Myocyte (in vitro differentiated cells): ENCODE results near the gene ADORA2A. TPM values are rescaled to one million over a fixed set of nuclear protein-coding genes. Genes with fewer than 3 reads are reported as not detected.
A peak's percentile ranks its signal among the peaks of the same experiment; 100 is the strongest.

Experiments
- DNase-seq: peaks from one replicate; pipeline ENCODE4 v3.0.0-alpha.2; 2012; ENCODE audit warnings: low read depth
- total RNA-seq: library from RNA; depleted of rRNA; stranded (reverse); fragments of >200 nt; gene quantifications from 2 replicates; pipeline ENCODE4 v1.2.3, GENCODE V29; 2014

The ADORA2A gene
- total RNA-seq, 1 donor from 2014 or later = 6.4 TPM

GRCh38 chr22:24431309-24432034 lies 4.1 kb downstream of the ADORA2A start:
- DNase-seq = no peak

- DNase-seq = peak; percentile 79
These were observed 4.9 kb downstream of the ADORA2A start for GRCh38 chr22:24432059-24432853.

GRCh38 chr22:24433001-24433827 lies 5.8 kb downstream of the ADORA2A start:
- no peak for DNase-seq

DNA sequence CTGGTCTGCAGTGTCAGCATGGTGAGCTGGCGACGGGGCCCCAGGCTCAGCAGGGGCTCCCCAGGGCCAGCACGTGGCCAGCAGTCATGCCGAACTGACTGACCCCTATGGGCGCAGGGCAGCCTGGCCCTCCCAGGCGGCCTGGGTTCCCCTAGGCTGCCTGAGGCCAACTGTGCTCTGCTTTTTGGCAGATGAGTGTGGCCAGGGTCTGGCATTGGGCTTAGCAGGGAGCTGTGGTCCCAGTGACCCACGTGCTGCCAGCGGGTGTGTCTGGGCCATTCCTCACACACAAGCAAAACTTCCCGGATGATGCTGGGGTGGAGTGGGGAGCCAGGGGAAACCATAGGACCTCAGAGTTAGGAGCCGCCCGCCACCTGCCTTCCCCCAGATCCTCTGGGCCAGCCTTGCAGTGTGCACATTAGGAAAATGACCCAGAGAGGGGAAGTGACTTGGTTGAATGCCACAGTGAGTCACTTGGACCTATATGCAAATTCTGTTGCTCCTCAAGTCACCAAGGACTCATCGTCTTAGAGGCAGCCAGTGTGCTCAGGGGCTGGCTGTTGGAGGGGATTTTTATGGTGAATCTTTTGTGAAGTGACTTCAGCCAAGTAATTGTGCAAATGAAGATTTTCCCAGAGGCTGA lies 6.5 kb downstream of the ADORA2A start:
- DNase-seq = peak; percentile 49

DNA sequence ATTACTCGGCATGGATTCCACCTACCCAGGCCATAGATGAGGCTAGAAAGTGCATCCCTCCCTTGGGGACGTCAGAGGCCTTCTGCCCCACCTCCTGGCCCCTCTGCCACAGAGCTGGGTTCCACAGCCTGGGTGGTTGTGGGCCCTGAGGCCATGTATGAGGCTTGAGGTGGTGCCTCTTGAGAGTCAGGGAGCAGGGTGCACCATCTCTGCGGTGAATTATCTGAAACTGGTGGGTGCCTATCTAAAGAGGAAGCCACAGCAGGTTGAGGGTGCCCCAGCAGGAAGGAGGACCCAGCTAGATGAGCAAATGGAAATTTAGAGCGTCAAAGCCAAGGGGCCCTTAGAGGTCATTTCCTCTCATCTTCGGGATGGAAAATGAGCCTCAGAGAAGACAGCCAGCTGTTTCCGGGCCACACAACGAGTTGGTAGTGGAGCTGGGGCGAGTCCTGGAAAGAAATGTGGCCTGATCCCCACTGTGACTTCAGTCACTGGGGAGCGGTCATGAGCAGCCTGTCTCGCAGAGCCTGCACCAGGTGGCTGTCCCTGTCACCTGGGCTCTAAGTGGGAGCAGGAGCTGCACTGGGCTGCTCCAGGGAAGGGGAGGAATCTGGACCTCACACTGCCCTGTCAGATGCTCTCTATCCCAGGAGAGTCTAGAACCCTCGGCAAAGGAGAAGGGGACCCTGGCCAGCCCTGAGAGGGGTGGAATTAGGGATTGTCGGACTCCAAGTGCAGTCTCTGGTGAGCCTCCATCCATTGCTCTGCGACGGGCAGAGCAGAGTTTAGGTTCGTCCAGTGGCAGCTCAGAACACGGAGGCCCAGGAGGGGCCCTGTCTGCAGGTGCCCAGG lies 7.3 kb downstream of the ADORA2A start:
- no peak for DNase-seq

DNA sequence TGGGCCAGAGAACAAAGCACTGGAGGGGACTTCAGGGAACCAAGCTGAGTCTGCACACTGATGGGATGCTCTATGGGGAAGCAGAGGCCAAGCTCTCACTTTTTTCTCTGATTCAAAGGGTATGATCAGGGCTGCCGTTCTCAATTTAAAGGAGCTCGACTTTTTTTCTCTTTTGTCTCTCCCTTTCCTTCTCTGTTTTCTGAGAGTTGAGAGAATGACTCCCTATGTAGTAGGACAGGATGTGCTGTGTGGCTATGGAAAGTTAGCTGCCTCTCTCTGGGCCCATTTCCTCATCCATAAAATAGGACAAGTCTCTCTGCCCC lies 7.9 kb downstream of the ADORA2A start:
- DNase-seq = no peak

- peak; percentile 42 for DNase-seq
These were observed 8.5 kb downstream of the ADORA2A start for GRCh38 chr22:24435861-24436371.

DNA sequence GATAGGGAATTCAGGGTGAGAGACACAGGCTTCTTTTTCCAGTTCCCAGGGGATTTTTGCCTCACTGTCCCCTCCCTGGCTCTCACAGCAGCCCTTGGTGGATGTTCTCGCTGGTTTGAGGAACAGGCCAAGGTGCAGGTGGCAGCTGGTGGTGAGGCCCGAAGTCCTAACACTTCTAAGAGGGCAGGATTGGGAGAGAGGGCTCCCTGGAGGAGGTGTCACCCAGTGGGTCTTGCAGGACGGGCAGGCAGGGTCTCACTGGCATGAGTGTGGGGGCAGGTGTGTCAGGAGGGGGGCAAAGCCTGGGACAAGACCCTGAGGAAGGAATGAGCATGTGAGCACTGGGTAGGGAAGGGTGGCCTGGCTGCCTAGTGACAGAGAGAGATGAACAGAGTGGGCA lies 9.2 kb downstream of the ADORA2A start:
- no peak for DNase-seq

DNA sequence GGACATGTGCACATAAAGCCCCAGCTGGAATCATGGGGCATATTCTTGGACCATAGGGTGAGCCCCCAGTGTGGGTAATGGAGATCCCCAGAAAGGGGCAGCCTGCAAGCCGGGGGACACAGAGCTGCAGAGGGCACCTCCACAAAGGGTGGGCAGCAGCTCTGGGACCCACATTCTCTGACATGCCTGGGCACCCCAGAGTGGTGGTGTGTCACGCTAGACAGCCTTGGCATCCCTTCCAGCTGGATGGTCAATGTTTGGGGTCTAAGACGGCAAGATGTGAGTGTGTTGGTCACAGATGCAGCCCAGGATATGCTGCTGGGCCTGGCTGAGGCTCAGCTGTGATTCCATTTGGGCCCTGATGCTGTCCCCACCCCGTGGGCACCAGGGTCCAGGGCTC lies 9.7 kb downstream of the ADORA2A start:
- no peak for DNase-seq

GRCh38 chr22:24437741-24438328 lies 10.4 kb downstream of the ADORA2A start:
- no peak for DNase-seq

- no peak for DNase-seq
These were observed 12.9 kb downstream of the ADORA2A start for GRCh38 chr22:24440270-24440717.

GRCh38 chr22:24440718-24441405 lies 13.5 kb downstream of the ADORA2A start:
- DNase-seq = no peak

DNA sequence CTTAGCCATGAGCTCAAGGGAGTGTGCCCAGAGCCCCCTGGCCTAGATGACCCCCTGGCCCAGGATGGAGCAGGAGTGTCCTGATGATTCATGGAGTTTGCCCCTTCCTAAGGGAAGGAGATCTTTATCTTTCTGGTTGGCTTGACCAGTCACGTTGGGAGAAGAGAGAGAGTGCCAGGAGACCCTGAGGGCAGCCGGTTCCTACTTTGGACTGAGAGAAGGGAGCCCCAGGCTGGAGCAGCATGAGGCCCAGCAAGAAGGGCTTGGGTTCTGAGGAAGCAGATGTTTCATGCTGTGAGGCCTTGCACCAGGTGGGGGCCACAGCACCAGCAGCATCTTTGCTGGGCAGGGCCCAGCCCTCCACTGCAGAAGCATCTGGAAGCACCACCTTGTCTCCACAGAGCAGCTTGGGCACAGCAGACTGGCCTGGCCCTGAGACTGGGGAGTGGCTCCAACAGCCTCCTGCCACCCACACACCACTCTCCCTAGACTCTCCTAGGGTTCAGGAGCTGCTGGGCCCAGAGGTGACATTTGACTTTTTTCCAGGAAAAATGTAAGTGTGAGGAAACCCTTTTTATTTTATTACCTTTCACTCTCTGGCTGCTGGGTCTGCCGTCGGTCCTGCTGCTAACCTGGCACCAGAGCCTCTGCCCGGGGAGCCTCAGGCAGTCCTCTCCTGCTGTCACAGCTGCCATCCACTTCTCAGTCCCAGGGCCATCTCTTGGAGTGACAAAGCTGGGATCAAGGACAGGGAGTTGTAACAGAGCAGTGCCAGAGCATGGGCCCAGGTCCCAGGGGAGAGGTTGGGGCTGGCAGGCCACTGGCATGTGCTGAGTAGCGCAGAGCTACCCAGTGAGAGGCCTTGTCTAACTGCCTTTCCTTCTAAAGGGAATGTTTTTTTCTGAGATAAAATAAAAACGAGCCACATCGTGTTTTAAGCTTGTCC lies 14.3 kb downstream of the ADORA2A start:
- DNase-seq = no peak

GRCh38 chr22:24442352-24442744 lies 14.9 kb downstream of the ADORA2A start:
- no peak for DNase-seq

DNA sequence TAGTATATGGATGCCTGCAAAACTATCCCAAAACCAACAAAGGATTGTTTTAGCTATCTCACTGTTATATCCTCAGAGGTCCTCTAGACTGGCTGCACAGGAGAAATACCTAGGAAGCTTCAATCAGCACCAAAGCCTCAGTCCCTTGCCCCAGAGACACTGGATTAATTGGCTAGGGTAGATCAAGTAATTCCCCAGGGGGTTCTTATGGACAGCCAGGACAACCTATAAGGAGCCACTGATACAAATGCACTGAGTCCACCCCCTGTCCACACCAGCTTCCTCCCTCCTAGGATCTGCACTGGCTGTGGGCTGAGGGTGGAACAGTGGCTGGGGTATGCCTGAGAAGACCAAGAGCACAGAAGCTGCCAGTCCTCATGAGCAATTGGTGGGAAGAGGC lies 16.3 kb downstream of the ADORA2A start:
- no peak for DNase-seq

DNA sequence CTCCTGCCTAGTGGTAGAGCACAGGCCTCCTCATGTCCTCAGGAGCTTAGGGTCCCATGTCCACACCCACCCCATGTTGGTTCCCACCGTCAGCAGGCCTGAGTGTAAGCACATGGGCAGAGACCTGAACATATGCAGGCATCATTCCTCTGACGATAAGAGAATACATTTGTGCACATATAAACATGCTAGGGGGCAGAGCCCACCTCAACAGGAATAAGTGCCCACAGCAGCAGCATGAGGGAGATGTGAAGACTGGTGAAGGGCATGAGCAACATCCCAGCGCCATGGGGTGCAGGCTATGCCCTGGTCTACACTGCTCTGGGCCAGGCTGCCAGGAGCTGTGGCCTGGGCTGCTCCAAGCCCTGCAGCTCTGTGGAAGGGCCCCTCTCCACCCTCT lies 16.9 kb downstream of the ADORA2A start:
- no peak for DNase-seq

GRCh38 chr22:24444729-24445466 lies 17.5 kb downstream of the ADORA2A start:
- no peak for DNase-seq
